ENCODE results near the gene LEMD1. TPM values are rescaled to one million over a fixed set of nuclear protein-coding genes. Genes with fewer than 3 reads are reported as not detected.
A peak's percentile ranks its signal among the peaks of the same experiment; 100 is the strongest.

The LEMD1 gene
- total RNA-seq, 2 donors from 2014 or later = not detected

DNA sequence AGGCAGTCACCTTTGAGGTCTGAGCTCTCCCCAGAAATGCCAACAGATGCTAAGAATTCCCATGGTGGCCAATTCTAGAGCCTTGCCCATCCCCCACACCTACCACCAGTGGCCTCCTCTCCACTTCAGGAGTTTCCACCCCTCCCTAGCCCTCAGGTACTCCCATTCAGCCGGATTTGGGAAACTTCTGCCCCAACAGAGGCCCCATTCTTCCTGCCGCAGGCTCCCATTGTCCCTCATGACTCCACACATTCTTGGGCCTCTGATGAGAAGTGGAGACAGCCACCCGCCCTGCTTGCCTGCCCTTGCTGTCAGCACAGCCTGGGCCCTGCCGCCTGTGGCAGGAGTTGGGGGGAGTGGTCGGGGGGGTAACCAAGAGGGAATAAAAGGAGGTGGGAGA lies 29.3 kb upstream of the LEMD1 start:
- DNase-seq = no peak
- TF ChIP-seq, protein P1, sequence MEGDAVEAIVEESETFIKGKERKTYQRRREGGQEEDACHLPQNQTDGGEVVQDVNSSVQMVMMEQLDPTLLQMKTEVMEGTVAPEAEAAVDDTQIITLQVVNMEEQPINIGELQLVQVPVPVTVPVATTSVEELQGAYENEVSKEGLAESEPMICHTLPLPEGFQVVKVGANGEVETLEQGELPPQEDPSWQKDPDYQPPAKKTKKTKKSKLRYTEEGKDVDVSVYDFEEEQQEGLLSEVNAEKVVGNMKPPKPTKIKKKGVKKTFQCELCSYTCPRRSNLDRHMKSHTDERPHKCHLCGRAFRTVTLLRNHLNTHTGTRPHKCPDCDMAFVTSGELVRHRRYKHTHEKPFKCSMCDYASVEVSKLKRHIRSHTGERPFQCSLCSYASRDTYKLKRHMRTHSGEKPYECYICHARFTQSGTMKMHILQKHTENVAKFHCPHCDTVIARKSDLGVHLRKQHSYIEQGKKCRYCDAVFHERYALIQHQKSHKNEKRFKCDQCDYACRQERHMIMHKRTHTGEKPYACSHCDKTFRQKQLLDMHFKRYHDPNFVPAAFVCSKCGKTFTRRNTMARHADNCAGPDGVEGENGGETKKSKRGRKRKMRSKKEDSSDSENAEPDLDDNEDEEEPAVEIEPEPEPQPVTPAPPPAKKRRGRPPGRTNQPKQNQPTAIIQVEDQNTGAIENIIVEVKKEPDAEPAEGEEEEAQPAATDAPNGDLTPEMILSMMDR (IDR thresholded peaks at IDR 0.05) = no peak
- intact Hi-C loops (cut with DNase I) = no loop called here
- WGBS, 2 donors = 52 to 55% methylated on average over 5 of the region's 5 CpGs
- Histone ChIP-seq H3K36me3 (replicated peaks in 1 of 2; ENCODE audit: insufficient read depth in 1 of 2, low read depth in 2 of 2) (no peaks in the 10 kb centered on the region), H3K4me3 (no peak overlapping the region), H3K9me3 (no peaks in the 10 kb centered on the region), H3K4me1 (peaks cover 26% of the 10 kb centered on the region), H3K27me3 (peaks cover 0 to 21% of the 10 kb centered on the region in 2 donors), H3K27ac (no peak overlapping the region)
- ATAC-seq = no peak

DNA sequence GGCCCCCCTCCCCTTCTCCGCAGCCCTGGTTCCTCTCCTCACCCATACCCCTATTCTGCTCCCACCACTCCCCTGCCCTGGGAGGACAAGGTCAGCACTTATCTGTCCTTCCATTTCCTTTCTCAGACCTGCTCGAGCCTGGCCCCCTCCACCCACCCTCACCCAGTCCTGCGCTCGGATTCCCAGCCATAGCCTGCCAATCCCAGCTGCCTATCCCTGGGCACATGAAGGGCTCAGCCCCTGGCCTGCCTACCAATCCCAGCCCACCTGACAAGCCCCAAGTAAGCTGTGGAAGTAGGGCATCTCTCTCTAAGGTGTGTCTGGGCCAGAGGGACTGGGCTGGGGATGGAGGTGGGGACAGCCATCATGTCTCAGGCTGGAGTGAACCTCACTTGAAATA lies 28.6 kb upstream of the LEMD1 start:
- Histone ChIP-seq H3K9me3 (no peaks in the 10 kb centered on the region), H3K27me3 (peaks cover 0 to 13% of the 10 kb centered on the region in 2 donors), H3K27ac (peak overlapping the region; percentile 15 to 65 (median 61)), H3K4me1 (peaks cover 19% of the 10 kb centered on the region), H3K36me3 (replicated peaks in 1 of 2; ENCODE audit: insufficient read depth in 1 of 2, low read depth in 2 of 2) (no peaks in the 10 kb centered on the region), H3K4me3 (no peak overlapping the region)
- intact Hi-C loops (cut with DNase I) = no loop called here
- peak; percentile 2 for ATAC-seq
- no peak for DNase-seq
- 47 to 69% methylated on average over 4 of the region's 4 CpGs for WGBS, 2 donors
- no peak for TF ChIP-seq POLR2A (IDR thresholded peaks at IDR 0.05)
- TF ChIP-seq, protein P1 (IDR thresholded peaks at IDR 0.05) = no peak

- peak in 2 of 3 donors; percentile 42 to 45 for TF ChIP-seq POLR2A (IDR thresholded peaks at IDR 0.05)
- TF ChIP-seq, protein P1 (IDR thresholded peaks at IDR 0.05) = peak in 1 of 7 experiments; percentile 6
- no peaks in the 10 kb centered on the region for H3K9me3 ChIP-seq
- H3K27ac ChIP-seq = peak overlapping the region; percentile 54 to 65 (median 61)
- intact Hi-C loops (cut with DNase I) = no loop called here
- DNase-seq (peak; percentile 52 to 76 (median 66)), ATAC-seq (peak; percentile 82)
- no peak overlapping the region for H3K4me3 ChIP-seq
- peaks cover 17% of the 10 kb centered on the region for H3K4me1 ChIP-seq
- H3K27me3 ChIP-seq = peaks cover 0 to 8% of the 10 kb centered on the region in 2 donors
- 32 to 40% methylated on average over 18 of the region's 18 CpGs for WGBS, 2 donors
- H3K36me3 ChIP-seq (replicated peaks in 1 of 2; ENCODE audit: insufficient read depth in 1 of 2, low read depth in 2 of 2) = no peaks in the 10 kb centered on the region
Measured at GRCh38 chr1:205449750-205450443, 28.0 kb upstream of the LEMD1 start.

DNA sequence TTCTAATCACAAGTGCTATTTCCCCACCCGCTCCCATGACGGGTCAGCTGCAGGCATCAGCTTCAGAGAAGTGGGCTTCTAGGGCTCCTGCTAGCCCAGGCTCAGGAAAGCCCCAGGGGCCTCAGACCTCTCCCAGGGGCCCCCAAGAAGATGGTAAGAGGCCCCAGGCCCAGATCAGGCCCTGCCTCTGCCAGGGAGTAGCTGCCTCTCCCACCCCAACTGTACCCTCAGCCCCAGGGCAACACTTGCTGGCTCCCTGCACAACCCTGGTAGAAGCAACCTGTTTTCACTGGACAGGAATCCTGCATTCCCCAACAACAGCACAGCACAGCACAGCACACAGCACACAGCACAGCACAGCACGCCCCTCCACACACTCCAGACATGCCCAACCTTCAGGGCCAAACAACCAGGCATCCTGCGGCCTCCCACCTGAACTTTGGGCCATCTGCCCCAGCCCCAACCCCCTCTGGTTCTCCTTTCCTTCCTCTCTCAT lies 27.4 kb upstream of the LEMD1 start:
- H3K27me3 ChIP-seq = peaks cover 0 to 6% of the 10 kb centered on the region in 2 donors

More for the DNA sequence above, 27.4 kb upstream of the LEMD1 start:
- no peak for DNase-seq
- Histone ChIP-seq H3K9me3 (no peaks in the 10 kb centered on the region), H3K4me3 (no peak overlapping the region), H3K4me1 (peaks cover 17% of the 10 kb centered on the region), H3K36me3 (replicated peaks in 1 of 2; ENCODE audit: insufficient read depth in 1 of 2, low read depth in 2 of 2) (no peaks in the 10 kb centered on the region), H3K27ac (peak overlapping the region; percentile 54 to 65 (median 61))
- intact Hi-C loops (cut with DNase I) = no loop called here
- no peak for TF ChIP-seq POLR2A (IDR thresholded peaks at IDR 0.05)
- TF ChIP-seq, protein P1 (IDR thresholded peaks at IDR 0.05) = no peak
- WGBS, 2 donors = 66 to 85% methylated on average over 4 of the region's 4 CpGs
- ATAC-seq = no peak
